Gastrocnemius medialis (tissue), 4 donors: ENCODE measurements around the gene C15orf62. TPM values are rescaled to one million over a fixed set of nuclear protein-coding genes. Genes with fewer than 3 reads are reported as not detected.

Source experiments
- ATAC-seq, 2 donors: fragments of 150-250 bp; one replicate each; pipeline ENCODE4 v1.9.1; 2016
- DNase-seq, 2 donors: peaks; one replicate each; pipeline ENCODE4 v3.0.0-alpha.2; 2019
- H3K27ac ChIP-seq, 4 donors: fragments of 200-600 bp; sonication (generic); 1 replicate in 1 of 4; 2 replicates in 3 of 4; pipeline ENCODE4 v1.5.1; 2016 to 2018; ENCODE audit warnings: mild to moderate bottlenecking in 2 of 4, moderate library complexity in 1 of 4
- H3K27me3 ChIP-seq, 3 donors: fragments of 200-600 bp; sonication (generic) in 2 of 3; 1 replicate in 1 of 3; 2 replicates in 2 of 3; pipeline versions ENCODE4 v1.5.1 to v1.6.0; 2016 to 2019; ENCODE audit warnings: mild to moderate bottlenecking in 1 of 3, moderate library complexity in 1 of 3
- H3K36me3 ChIP-seq, 2 donors: fragments of 200-600 bp; sonication (generic) in 1 of 2; one replicate each; pipeline ENCODE4 v1.5.1; 2017 to 2018
- H3K4me1 ChIP-seq, 2 donors: fragments of 200-600 bp; sonication (generic) in 1 of 2; one replicate each; pipeline ENCODE4 v1.5.1; 2016 to 2017; ENCODE audit warnings: mild to moderate bottlenecking in 2 of 2
- H3K4me3 ChIP-seq, 4 donors: fragments of 200-600 bp; sonication (generic) in 3 of 4; 1 replicate in 1 of 4; 2 replicates in 3 of 4; pipeline ENCODE4 v1.5.1; 2016 to 2019; ENCODE audit warnings: mild to moderate bottlenecking in 2 of 4
- H3K9me3 ChIP-seq, 3 donors: fragments of 200-600 bp; sonication (generic) in 2 of 3; 1 replicate in 1 of 3; 2 replicates in 2 of 3; pipeline ENCODE4 v1.5.1; 2016 to 2019
- CTCF ChIP-seq, 5 experiments: fragments of 450-650 bp in 3 of 5; fragments of 200-600 bp in 2 of 5; sonication (generic) in 2 of 5; IDR thresholded peaks in 4 of 5; conservative IDR thresholded peaks in 1 of 5; 1 replicate in 4 of 5; 2 replicates in 1 of 5; pipeline ENCODE4 v1.5.1; 2016 to 2019; ENCODE audit warnings: antibody characterized with exemption in 5 of 5, mild to moderate bottlenecking in 3 of 5, moderate library complexity in 3 of 5
- POLR2A ChIP-seq, 2 donors: fragments of 450-650 bp; IDR thresholded peaks; one replicate each; pipeline ENCODE4 v1.6.1; 2017; ENCODE audit warnings: antibody characterized with exemption in 2 of 2, mild to moderate bottlenecking in 2 of 2, moderate library complexity in 2 of 2
- in situ Hi-C, 4 donors: fragments of 200-750 bp; cut with MboI; loops; one replicate each; pipeline versions ENCODE4 v1.15.0 to v1.8.0; 2017; ENCODE audit warnings: low sequenced_read_pairs in 4 of 4
- intact Hi-C: fragments of 100-400 bp; cut with DNase I; formaldehyde crosslinking; loops from one replicate; pipeline ENCODE4 v1.15.1; 2023; ENCODE audit warnings: low total_unique reads
- total RNA-seq, 4 donors: library from RNA; depleted of rRNA; stranded (reverse); fragments of >200 nt; gene quantifications; one replicate each; pipeline versions ENCODE4 v1.1.0 to v1.2.3, GENCODE V29; 2016

Gene C15orf62
- total RNA-seq, 4 donors from 2014 or later = 0.09 to 0.49 TPM; not detected in 2

GRCh38 chr15:40739047-40739446 is 30.7 kb upstream of the C15orf62 start:
- in situ Hi-C loops = no loop called here
- H3K36me3 ChIP-seq = peaks cover 3 to 81% of the 10 kb centered on the region in 2 donors
- H3K4me3 ChIP-seq = no peak overlapping the region
- no peak for DNase-seq
- ATAC-seq = no peak
- no peaks in the 10 kb centered on the region for H3K27me3 ChIP-seq
- TF ChIP-seq CTCF (IDR thresholded peaks at IDR 0.05 in 4 of 5, conservative IDR thresholded peaks at IDR 0.05 in 1 of 5) = no peak
- no peak for TF ChIP-seq POLR2A (IDR thresholded peaks at IDR 0.05)
- intact Hi-C loops = no loop called here
- no peaks in the 10 kb centered on the region for H3K9me3 ChIP-seq
- H3K27ac ChIP-seq = no peak overlapping the region
- H3K4me1 ChIP-seq = peaks cover 15 to 20% of the 10 kb centered on the region in 2 donors

- ATAC-seq = no peak
- H3K36me3 ChIP-seq = peaks cover 3 to 81% of the 10 kb centered on the region in 2 donors
Measured at GRCh38 chr15:40739854-40740253, 29.9 kb upstream of the C15orf62 start.

GRCh38 chr15:40743485-40743901 is 26.3 kb upstream of the C15orf62 start:
- H3K4me3 ChIP-seq = no peak overlapping the region
- ATAC-seq (no peak), DNase-seq (no peak)
- no peaks in the 10 kb centered on the region for H3K27me3 ChIP-seq
- no peaks in the 10 kb centered on the region for H3K9me3 ChIP-seq
- intact Hi-C loops (no loop called here), in situ Hi-C loops (no loop called here)
- TF ChIP-seq POLR2A (IDR thresholded peaks at IDR 0.05) (no peak), CTCF (IDR thresholded peaks at IDR 0.05 in 4 of 5, conservative IDR thresholded peaks at IDR 0.05 in 1 of 5) (no peak)
- H3K27ac ChIP-seq = peak overlapping the region in 3 of 4 donors; percentile 35 to 61 (median 37)
- H3K36me3 ChIP-seq = peaks cover 0 to 48% of the 10 kb centered on the region in 2 donors
- peaks cover 17 to 20% of the 10 kb centered on the region in 2 donors for H3K4me1 ChIP-seq

More at GRCh38 chr15:40739854-40740253, 29.9 kb upstream of the C15orf62 start:
- Histone ChIP-seq H3K9me3 (no peaks in the 10 kb centered on the region), H3K27me3 (no peaks in the 10 kb centered on the region), H3K4me1 (peaks cover 15 to 20% of the 10 kb centered on the region in 2 donors), H3K4me3 (no peak overlapping the region), H3K27ac (peak overlapping the region in 3 of 4 donors; percentile 29 to 32 (median 32))
- intact Hi-C loops (no loop called here), in situ Hi-C loops (no loop called here)
- TF ChIP-seq POLR2A (IDR thresholded peaks at IDR 0.05) (no peak), CTCF (IDR thresholded peaks at IDR 0.05 in 4 of 5, conservative IDR thresholded peaks at IDR 0.05 in 1 of 5) (no peak)
- no peak for DNase-seq

GRCh38 chr15:40743921-40744814 is 25.6 kb upstream of the C15orf62 start:
- intact Hi-C loops = no loop called here

More at GRCh38 chr15:40743921-40744814, 25.6 kb upstream of the C15orf62 start:
- H3K36me3 ChIP-seq = peaks cover 0 to 42% of the 10 kb centered on the region in 2 donors
- peaks cover 18 to 20% of the 10 kb centered on the region in 2 donors for H3K4me1 ChIP-seq
- H3K9me3 ChIP-seq = no peaks in the 10 kb centered on the region
- no peak overlapping the region for H3K4me3 ChIP-seq
- in situ Hi-C loops = no loop called here
- H3K27ac ChIP-seq = peak overlapping the region in 3 of 4 donors; percentile 35 to 61 (median 37)
- DNase-seq (no peak), ATAC-seq (peak in 1 of 2 donors; percentile 25)
- no peaks in the 10 kb centered on the region for H3K27me3 ChIP-seq
- TF ChIP-seq POLR2A (IDR thresholded peaks at IDR 0.05) = no peak
- TF ChIP-seq CTCF (IDR thresholded peaks at IDR 0.05 in 4 of 5, conservative IDR thresholded peaks at IDR 0.05 in 1 of 5) = no peak
